IMR-90 (cell line): ENCODE data around the gene CYP26A1. TPM values are rescaled to one million over a fixed set of nuclear protein-coding genes. Genes with fewer than 3 reads are reported as not detected.

Source experiments
- ATAC-seq: fragments of 200-7000 bp; cut with Tn5 transposase; 2 replicates; pipeline ENCODE4 v1.9.1; 2020; ENCODE audit warnings: low read depth, mild to moderate bottlenecking, moderate library complexity
- BruUV-seq: library from RNA; stranded (reverse); fragments of 400-500 nt; replicated peaks from 2 replicates; lab custom pipeline; 2021; lab: Mats Ljungman, UMichigan
- CTCF ChIA-PET: fragments of 300-600 bp; formaldehyde crosslinking; extraction: SDS; loops from one replicate; lab custom pipeline; 2021; ENCODE audit warnings: antibody characterized with exemption; lab: Yijun Ruan, JAX
- POLR2A ChIA-PET: fragments of 300-600 bp; sonication (Branson Sonifier 250); formaldehyde crosslinking; loops from one replicate; lab custom pipeline; 2022; ENCODE audit warnings: antibody characterized with exemption; ENCODE audit not compliant: unreplicated experiment; lab: Charles Lee
- DNase-seq: peaks from one replicate; pipeline ENCODE4 v3.0.0; 2013
- H2AFZ ChIP-seq: replicated peaks from 2 replicates; pipeline ENCODE3; 2013; ENCODE audit warnings: low read length, mild to moderate bottlenecking; ENCODE audit not compliant: poor library complexity
- H2AK5ac ChIP-seq: 2 replicates; pipeline ENCODE4 v1.6.1; 2013; ENCODE audit warnings: low read depth, low read length, inconsistent platforms
- H2AK9ac ChIP-seq: replicated peaks from 2 replicates; pipeline ENCODE3; 2013; ENCODE audit warnings: mild to moderate bottlenecking, low read depth, low read length, moderate library complexity; ENCODE audit not compliant: poor library complexity
- H2BK120ac ChIP-seq: 2 replicates; pipeline ENCODE4 v1.6.1; 2013; ENCODE audit warnings: low read depth, low read length, inconsistent platforms
- H2BK15ac ChIP-seq: 3 replicates; pipeline ENCODE4 v1.6.1; 2013; ENCODE audit warnings: low read depth, low read length, inconsistent platforms
- H2BK20ac ChIP-seq: 2 replicates; pipeline ENCODE4 v1.6.1; 2013; ENCODE audit warnings: low read depth, mild to moderate bottlenecking, inconsistent platforms, low read length, moderate library complexity
- H2BK5ac ChIP-seq: 2 replicates; pipeline ENCODE4 v1.6.1; 2013; ENCODE audit warnings: mild to moderate bottlenecking, low read depth, low read length, inconsistent platforms; ENCODE audit not compliant: poor library complexity, severe bottlenecking
- H3K14ac ChIP-seq: replicated peaks from 2 replicates; pipeline ENCODE4 v1.6.1; 2013; ENCODE audit warnings: low read depth, low read length, inconsistent platforms
- H3K18ac ChIP-seq: 2 replicates; pipeline ENCODE4 v1.6.1; 2013; ENCODE audit warnings: low read depth, low read length, control low read depth
- H3K23ac ChIP-seq: 2 replicates; pipeline ENCODE4 v1.6.1; 2013; ENCODE audit warnings: low read depth, low read length, inconsistent platforms
- H3K27ac ChIP-seq: 2 replicates; pipeline ENCODE4 v1.5.1; 2013; ENCODE audit warnings: mild to moderate bottlenecking, control low read depth, low read length; ENCODE audit not compliant: insufficient read depth
- H3K27me3 ChIP-seq: 2 replicates; pipeline ENCODE4 v1.6.1; 2013; ENCODE audit warnings: low read length; ENCODE audit not compliant: control insufficient read depth, insufficient read depth
- H3K36me3 ChIP-seq: 2 replicates; pipeline ENCODE4 v1.6.1; 2013; ENCODE audit warnings: low read length, mixed read lengths; ENCODE audit not compliant: control insufficient read depth, insufficient read depth
- H3K4ac ChIP-seq: 2 replicates; pipeline ENCODE4 v1.6.1; 2013; ENCODE audit warnings: low read depth, low read length, inconsistent platforms
- H3K4me1 ChIP-seq: 2 replicates; pipeline ENCODE4 v1.6.1; 2013; ENCODE audit warnings: low read length, mixed read lengths; ENCODE audit not compliant: control insufficient read depth, insufficient read depth
- H3K4me2 ChIP-seq: 2 replicates; pipeline ENCODE4 v1.6.1; 2013; ENCODE audit warnings: low read depth, mild to moderate bottlenecking, control low read depth, low read length, moderate library complexity
- H3K4me3 ChIP-seq: 2 replicates; pipeline ENCODE4 v1.5.1; 2013; ENCODE audit warnings: low read depth, mild to moderate bottlenecking, control low read depth, low read length, moderate library complexity; ENCODE audit not compliant: insufficient read depth
- H3K56ac ChIP-seq: 2 replicates; pipeline ENCODE4 v1.6.1; 2013; ENCODE audit warnings: low read length, inconsistent platforms; ENCODE audit not compliant: insufficient read depth; ENCODE audit errors: extremely low read depth
- H3K79me1 ChIP-seq, 2 experiments: 2 replicates each; pipeline ENCODE4 v1.6.1; 2013; ENCODE audit warnings: low read length in 2 of 2, inconsistent platforms in 1 of 2, low read depth in 1 of 2
- H3K9ac ChIP-seq: 2 replicates; pipeline ENCODE4 v1.6.1; 2013; ENCODE audit warnings: low read depth, low read length, control low read depth
- H3K9me1 ChIP-seq: 2 replicates; pipeline ENCODE4 v1.6.1; 2013; ENCODE audit warnings: low read length, inconsistent platforms; ENCODE audit not compliant: insufficient read depth
- H3K9me3 ChIP-seq: 2 replicates; pipeline ENCODE4 v1.6.1; 2013; ENCODE audit warnings: low read length; ENCODE audit not compliant: control insufficient read depth, insufficient read depth
- H4K20me1 ChIP-seq: 2 replicates; pipeline ENCODE4 v1.6.1; 2013; ENCODE audit warnings: low read length, inconsistent platforms; ENCODE audit not compliant: insufficient read depth
- H4K5ac ChIP-seq: 2 replicates; pipeline ENCODE4 v1.6.1; 2013; ENCODE audit warnings: mild to moderate bottlenecking, low read depth, low read length, control low read depth
- H4K8ac ChIP-seq, 2 experiments: 2 replicates each; pipeline ENCODE4 v1.6.1; 2013; ENCODE audit warnings: low read depth in 2 of 2, low read length in 2 of 2, control low read depth in 1 of 2, inconsistent platforms in 1 of 2
- H4K91ac ChIP-seq: 2 replicates; pipeline ENCODE4 v1.6.1; 2013; ENCODE audit warnings: low read depth, low read length, inconsistent platforms; ENCODE audit not compliant: insufficient read depth
- CEBPB ChIP-seq: IDR thresholded peaks from 2 replicates; pipeline ENCODE4 v1.6.1; 2012; ENCODE audit warnings: low read depth, low read length, improper control_type of control experiment
- MAFK ChIP-seq: IDR thresholded peaks from 2 replicates; pipeline ENCODE4 v1.6.1; 2012; ENCODE audit warnings: low read depth, low read length, improper control_type of control experiment
- RCOR1 ChIP-seq: IDR thresholded peaks from 2 replicates; pipeline ENCODE4 v1.6.1; 2012; ENCODE audit warnings: mild to moderate bottlenecking, low read length, improper control_type of control experiment; ENCODE audit not compliant: insufficient replicate concordance
- RFX5 ChIP-seq: IDR thresholded peaks from 2 replicates; pipeline ENCODE4 v1.8.0; 2012; ENCODE audit warnings: low read depth, mild to moderate bottlenecking, low read length, moderate library complexity
- WGBS, 2 experiments: methylation state at CpG; one replicate each; pipeline versions ENCODE4 v1.1.5 to v1.1.7; 2013; ENCODE audit warnings: missing lambda C conversion rate in 2 of 2; ENCODE audit not compliant: insufficient read length in 1 of 2; ENCODE audit errors: extremely low coverage in 2 of 2; 5-methylcytosine and 5-hydroxymethylcytosine counted together
- dilution Hi-C: fragments of 300-500 bp; cut with HindIII; formaldehyde crosslinking; loops from one replicate; pipeline ENCODE4 v1.14.3; 2018; ENCODE audit warnings: low sequenced_read_pairs; ENCODE audit not compliant: unreplicated experiment
- in situ Hi-C: fragments of 300-500 bp; cut with MboI; formaldehyde crosslinking; loops from 3 replicates; pipeline ENCODE4 v1.14.3; 2019; ENCODE audit warnings: low sequenced_read_pairs, inconsistent platforms, mixed read lengths
- intact Hi-C: fragments of 100-400 bp; cut with micrococcal nuclease; formaldehyde crosslinking; loops from 2 replicates; pipeline ENCODE4 v1.10.0; 2022
- polyA plus RNA-seq, 3 experiments: library from polyadenylated mRNA; depleted of rRNA; stranded (reverse); fragments of >200 nt; gene quantifications; 2 replicates each; pipeline ENCODE4 v1.2.3, GENCODE V29; 2012; ENCODE audit warnings: low replicate concordance in 1 of 3
- total RNA-seq: library from RNA; depleted of rRNA; stranded (reverse); fragments of >200 nt; gene quantifications from 2 replicates; pipeline ENCODE4 v1.2.3, GENCODE V29; 2012
- TF ChIP-seq, protein P1 (sequence below): fragments of 150-350 bp; IDR thresholded peaks from 2 replicates; pipeline ENCODE4 v1.6.1; 2016; ENCODE audit warnings: low read depth, mild to moderate bottlenecking, low read length, moderate library complexity, borderline replicate concordance

CYP26A1 gene
- total and polyA plus RNA-seq, 2 of the 4 experiments (the other 2 are of a cell fraction): 0.15 TPM; not detected in 1

DNA sequence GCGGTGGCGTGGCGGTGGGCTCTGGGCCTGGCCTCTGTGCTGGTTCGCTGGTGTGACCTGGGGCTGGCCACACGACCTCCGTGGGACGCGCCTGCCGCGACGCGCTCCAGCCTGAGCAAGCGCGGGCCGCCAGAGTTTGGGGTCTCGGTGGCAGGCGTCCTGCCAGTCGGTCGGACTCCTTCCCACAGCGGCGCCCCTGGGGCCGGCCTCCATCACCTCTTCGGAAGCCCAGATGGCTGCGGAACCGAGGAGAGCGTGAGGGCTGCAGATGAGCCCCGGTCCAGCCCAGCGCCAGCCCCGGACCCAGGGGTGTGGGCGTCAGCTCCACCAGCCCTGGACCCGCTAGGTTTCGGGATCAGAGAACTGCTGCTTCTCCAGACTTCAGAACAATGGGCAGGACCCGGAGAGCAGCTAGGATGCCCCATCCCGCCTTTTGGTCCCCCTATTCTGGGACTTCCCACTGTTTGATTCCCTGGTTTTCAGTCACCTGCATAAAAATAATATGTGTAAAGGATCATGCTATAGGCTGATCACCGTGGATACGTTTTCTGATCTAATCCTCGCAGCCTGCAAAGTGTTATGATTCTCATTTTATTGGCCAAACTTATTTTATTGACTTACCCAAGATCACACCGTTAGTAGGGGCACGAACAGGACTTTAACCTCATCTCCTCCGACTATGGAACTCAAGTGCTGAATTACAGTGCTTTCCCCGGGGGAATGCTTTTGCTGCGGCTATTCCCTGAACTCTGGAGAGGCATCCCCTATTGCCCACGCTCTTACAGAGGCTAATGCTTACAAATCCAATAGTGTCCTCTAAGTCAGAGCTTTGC is 10.3 kb upstream of the CYP26A1 start:
- no peaks in the 10 kb centered on the region for H3K9me1 ChIP-seq
- H2BK15ac ChIP-seq: no peak overlapping the region
- H4K5ac ChIP-seq: no peak overlapping the region
- H2BK20ac ChIP-seq: no peak overlapping the region
- peaks cover 4% of the 10 kb centered on the region; the same call in 1 of the 2 replicates for H4K20me1 ChIP-seq
- TF ChIP-seq MAFK (no peak), CEBPB (no peak), RFX5 (no peak), RCOR1 (no peak)
- TF ChIP-seq, protein P1, sequence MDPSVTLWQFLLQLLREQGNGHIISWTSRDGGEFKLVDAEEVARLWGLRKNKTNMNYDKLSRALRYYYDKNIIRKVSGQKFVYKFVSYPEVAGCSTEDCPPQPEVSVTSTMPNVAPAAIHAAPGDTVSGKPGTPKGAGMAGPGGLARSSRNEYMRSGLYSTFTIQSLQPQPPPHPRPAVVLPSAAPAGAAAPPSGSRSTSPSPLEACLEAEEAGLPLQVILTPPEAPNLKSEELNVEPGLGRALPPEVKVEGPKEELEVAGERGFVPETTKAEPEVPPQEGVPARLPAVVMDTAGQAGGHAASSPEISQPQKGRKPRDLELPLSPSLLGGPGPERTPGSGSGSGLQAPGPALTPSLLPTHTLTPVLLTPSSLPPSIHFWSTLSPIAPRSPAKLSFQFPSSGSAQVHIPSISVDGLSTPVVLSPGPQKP: no peak
- DNase-seq (no peak), ATAC-seq (no peak)
- H2AK5ac ChIP-seq: no peak overlapping the region
- in situ Hi-C loops (no loop called here), intact Hi-C loops (no loop called here), dilution Hi-C loops (no loop called here)
- ChIA-PET CTCF (interaction anchor here (0.7 kb wide), 1 partner anchor 9 kb away, joined by 4 read pairs; no protein-coding TSS in a partner anchor), POLR2A (no interaction called here)
- H3K27ac ChIP-seq: no peak overlapping the region
- H2BK120ac ChIP-seq: no peak overlapping the region
- peaks cover 6% of the 10 kb centered on the region; the same call in 1 of the 2 replicates for H3K4me1 ChIP-seq
- H2AFZ ChIP-seq: peak overlapping the region; percentile 89
- 0 out of 2 replicates have a peak overlapping the region, but pooled peaks have one; percentile 31 for H3K23ac ChIP-seq
- BruUV-seq: no TSS peak
- H3K4me3 ChIP-seq: no peak overlapping the region; the same call in 1 of the 2 replicates
- WGBS, 2 experiments: 9% methylated on average over 24 of the region's 43 CpGs; no CpG with 5 or more reads in 1 of the 2 experiments
- H2AK9ac ChIP-seq: no peak overlapping the region
- H3K56ac ChIP-seq: no peak overlapping the region
- no peaks in the 10 kb centered on the region; the same call in 1 of the 2 replicates for H3K36me3 ChIP-seq
- H3K79me1 ChIP-seq: no peaks in the 10 kb centered on the region
- peaks cover 82% of the 10 kb centered on the region for H3K27me3 ChIP-seq
- H3K18ac ChIP-seq: no peak overlapping the region
- no peak overlapping the region; the same call in 1 of the 2 replicates for H3K4me2 ChIP-seq
- no peak overlapping the region for H2BK5ac ChIP-seq
- H4K91ac ChIP-seq: no peak overlapping the region
- no peak overlapping the region for H3K14ac ChIP-seq
- H3K9ac ChIP-seq: no peak overlapping the region
- H4K8ac ChIP-seq: no peak overlapping the region
- H3K9me3 ChIP-seq: no peaks in the 10 kb centered on the region
- H3K4ac ChIP-seq: no peak overlapping the region
